ENCODE results near the gene CRYGN.

The CRYGN gene

GRCh38 chr7:151405056-151405455 lies 34.9 kb downstream of the CRYGN start:
- no peak for DNase-seq

DNA sequence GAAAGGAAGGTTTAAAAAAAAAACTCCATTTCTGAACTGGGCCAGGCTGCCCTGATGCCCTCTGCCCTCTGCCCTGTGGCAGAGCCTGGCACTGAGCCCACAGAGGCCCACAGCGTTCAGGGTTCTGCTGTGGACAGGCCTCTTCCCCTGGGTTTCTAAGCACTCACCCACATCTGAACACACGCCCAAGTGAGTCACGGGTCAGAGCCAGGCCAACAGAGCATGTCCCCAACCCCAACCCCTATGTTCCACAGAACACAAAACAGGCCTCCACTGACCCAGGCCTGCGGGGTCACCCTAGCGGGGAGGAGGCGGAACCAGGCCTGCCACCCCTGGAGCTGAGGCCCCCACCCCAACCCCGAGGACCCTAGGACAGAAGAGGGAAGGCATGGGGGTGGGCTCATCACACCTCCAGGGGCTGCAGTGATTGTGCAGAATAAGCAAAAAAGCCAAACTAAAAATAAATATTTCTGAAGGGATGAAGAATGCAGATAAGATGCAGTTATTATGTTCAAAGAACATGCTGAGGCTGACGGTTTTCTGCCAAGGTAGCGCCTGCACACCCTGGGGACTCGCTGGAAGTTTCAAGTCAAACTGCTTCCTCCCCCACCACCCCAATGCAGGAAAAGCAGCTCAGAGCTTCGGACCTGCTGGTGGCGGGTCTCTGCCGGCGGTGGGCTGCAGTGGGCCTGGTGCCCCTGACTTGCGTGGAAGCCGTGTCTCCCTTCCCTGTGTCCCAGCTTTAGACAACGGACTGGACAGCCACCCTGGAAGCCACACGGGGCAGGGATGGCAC lies 35.5 kb downstream of the CRYGN start:
- DNase-seq, result no peak

DNA sequence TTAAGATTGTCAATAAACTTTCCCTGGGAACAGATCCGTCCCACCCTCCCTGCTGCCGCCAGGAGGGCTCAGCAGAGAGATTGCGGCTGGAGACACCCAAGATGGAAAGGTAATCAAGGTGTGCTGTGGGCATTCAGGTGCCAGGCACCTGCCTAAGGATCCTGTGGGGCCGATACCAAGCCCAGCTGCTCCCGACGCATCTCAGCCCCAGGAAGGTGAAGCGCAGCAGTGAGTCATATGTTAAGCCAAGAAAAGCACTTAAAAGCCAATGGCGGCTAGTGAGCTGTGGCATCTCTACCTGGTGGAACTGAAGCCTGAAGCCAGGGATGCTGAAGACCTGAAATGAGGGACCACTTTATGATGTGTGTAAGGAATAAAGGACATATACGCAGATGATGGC lies 36.2 kb downstream of the CRYGN start:
- DNase-seq, result no peak

GRCh38 chr7:151402029-151402835 lies 37.7 kb downstream of the CRYGN start:
- DNase-seq, result no peak

GRCh38 chr7:151400626-151401315 lies 39.2 kb downstream of the CRYGN start:
- no peak for DNase-seq

DNA sequence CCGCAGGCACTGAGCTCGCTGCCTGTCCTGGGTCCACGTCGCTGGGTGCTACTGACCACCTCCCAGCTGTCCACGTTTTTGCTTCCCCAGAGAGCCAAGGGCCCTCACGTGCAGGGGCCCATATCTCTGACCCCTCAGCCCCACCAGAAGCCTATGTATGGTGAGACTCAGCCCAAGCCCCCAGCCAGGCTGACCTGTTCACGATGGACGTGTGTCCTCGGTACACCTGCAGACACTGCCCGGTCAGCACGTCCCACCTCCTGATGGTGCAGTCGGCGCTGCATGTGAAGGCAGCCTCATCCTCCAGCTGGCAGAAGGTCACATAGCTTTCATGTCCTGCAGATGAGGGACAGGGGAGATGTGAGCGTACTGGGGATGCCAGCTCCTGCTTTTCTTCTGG lies 40.0 kb downstream of the CRYGN start:
- no peak for DNase-seq

- DNase-seq, result no peak
These were observed 40.7 kb downstream of the CRYGN start for GRCh38 chr7:151399305-151399601.

- no peak for DNase-seq
These were observed 41.3 kb downstream of the CRYGN start for GRCh38 chr7:151398446-151399304.

DNA sequence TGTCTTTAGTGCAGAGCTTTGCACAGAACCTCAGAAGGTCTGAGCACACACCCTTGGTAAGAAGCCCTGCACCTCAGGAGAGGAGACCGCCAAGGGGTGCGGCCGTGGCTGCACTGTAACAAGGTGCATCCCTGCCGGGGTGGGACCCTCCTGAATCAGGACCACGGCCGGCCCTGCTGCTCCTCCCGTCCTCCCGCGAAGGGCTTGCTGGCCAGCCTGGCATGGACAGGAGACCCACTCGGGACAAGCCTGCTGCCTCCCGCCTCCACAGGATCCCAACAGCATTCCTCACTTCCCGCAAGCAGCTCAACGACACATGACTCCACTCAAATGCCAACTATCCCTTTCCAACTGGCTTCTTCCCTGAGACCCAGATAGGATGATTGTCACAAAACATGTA lies 42.9 kb downstream of the CRYGN start:
- DNase-seq, result no peak

DNA sequence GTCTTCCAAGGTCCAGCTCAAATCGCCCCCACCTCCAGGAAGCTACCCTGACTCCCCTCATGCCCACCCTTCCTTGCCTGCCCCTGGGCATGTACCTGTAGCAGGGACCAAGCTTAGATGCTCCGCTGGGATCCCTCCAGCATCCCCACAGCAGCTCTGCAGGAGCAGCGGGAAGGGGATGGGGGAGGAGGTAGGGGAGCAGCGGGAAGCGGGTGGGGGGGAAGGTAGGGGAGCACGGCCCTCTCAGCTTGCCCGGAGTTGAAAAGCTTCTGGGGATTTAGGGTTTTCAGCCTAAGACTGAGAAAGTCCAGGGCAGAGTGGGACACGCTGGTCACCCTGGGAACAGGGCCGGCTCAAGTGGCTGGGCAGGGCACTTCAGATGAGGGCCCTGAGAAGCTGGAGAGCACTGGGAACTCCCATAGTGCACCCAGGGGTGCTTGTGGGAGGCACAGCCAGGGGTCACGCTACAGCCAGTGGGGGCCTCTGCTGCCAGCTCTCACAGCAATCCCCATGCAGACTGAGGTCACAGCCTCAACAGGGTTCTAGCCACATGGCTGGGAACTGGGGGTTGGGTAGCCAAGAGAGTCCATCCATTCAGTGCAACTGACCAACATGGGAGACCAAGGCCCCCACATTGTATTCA lies 43.5 kb downstream of the CRYGN start:
- DNase-seq, result no peak

DNA sequence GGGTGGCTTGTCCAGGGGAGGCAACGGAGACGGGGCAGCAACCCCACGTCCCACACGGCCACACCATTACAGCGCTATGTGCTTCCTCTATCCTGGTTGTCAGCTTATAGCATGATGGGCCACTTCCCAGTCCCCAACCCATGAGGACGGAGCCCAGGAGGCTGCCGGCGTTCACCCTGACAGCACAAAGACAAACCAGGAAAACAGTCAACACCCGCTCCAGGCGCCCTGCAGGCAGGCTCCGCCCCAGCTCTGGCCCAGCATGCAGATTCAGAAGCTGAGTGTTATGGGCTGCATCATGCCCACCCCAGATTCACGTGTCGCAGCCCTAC lies 44.9 kb downstream of the CRYGN start:
- no peak for DNase-seq

GRCh38 chr7:151394076-151395035 lies 45.6 kb downstream of the CRYGN start:
- DNase-seq, result no peak

GRCh38 chr7:151393031-151393977 lies 46.6 kb downstream of the CRYGN start:
- DNase-seq, result no peak

- no peak for DNase-seq
These were observed 47.5 kb downstream of the CRYGN start for GRCh38 chr7:151392426-151392825.

DNA sequence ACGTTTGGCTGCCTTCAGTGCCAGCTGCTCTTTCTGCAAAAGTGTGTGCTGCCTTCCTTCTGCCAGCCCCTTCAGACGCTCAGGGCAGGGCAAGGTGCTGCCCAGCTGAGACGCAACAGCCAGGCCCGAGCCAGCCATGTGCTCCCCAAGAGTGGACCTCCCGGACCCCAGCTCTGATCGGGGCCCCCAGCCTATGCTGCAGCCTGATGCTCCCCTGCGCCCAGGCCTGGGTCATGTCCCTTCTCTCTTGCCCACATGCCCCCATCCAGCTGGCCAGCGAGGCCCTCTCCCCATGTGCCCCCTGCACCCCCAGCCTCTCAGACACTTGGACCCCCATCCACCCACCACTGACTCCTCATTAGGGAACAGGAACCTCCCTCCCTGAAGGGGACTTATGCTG lies 47.9 kb downstream of the CRYGN start:
- no peak for DNase-seq

DNA sequence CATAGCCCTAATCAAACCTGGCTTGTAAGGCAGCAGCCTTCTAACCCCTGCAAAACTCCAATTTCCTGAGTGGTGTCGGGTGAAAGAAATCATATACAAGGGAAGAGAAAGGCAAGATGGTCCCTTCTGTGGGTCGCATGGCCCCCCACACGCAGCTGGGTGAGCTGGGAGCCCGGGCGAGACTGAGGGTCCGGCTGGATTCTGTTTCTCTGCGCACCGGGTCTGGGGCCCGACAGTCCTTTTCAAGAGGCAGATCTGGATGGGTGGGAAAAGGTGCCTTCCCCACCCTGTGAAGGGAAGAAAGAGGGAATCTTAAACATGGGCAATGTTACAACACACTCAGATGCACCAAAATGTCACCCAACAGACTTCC lies 48.6 kb downstream of the CRYGN start:
- no peak for DNase-seq

- DNase-seq, result no peak
These were observed 49.2 kb downstream of the CRYGN start for GRCh38 chr7:151390598-151391357.

DNA sequence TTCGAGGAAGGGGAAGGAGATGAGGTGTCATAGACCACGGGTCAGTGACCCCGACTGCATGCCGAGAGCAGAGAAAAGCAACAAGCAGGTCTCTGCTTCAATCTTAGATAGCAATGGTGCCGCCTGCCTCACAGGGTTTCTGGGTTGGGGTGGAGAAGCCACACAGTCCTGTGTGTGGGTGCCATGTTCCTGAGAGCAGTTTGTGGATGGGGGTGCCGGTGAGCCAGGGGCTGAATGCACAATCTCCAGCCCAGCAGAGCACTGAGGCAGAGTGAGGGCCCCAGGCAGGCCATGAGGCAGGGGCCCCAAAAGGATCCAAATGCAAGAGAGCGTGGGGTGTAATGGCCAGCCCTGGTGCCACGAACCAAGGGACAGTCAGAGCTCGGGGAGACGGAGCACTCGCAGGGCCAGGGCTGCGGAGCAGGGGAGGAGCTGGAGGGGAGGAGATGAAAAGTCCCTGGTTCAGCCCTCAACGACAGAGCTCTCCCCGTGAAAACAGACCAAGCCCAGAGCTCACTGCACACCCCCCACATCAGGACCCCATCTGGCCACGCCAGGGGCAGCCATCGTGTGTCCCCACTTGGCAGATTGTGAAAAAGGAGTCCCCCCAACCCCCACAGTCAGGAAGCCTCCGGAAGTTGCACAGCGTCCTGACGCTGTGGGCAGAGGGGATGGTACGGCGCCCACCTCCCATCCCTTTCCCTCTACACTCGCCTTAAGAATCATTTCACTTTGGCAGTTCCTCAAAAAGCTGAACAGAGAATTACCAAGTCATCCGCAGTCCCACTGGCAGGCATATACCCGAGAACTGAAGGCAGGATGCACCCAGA lies 50.0 kb downstream of the CRYGN start:
- no peak for DNase-seq
